Right ventricle myocardium superior (tissue), 1 donor: ENCODE results near the gene DLGAP4. TPM values are rescaled to one million over a fixed set of nuclear protein-coding genes. Genes with fewer than 3 reads are reported as not detected.
"Not testable (repeated sequence)": the region's sequence is repeated elsewhere in the genome, so short reads cannot be mapped to it uniquely, and the experiment has no call there.

Source experiments
- ATAC-seq: fragments of 200-7000 bp; cut with Tn5 transposase; one replicate; pipeline ENCODE4 v1.9.1; 2020; ENCODE audit warnings: mild to moderate bottlenecking; ENCODE audit not compliant: poor library complexity
- DNase-seq: peaks from one replicate; pipeline ENCODE4 v3.0.0-alpha.2; 2020
- intact Hi-C: fragments of 100-400 bp; cut with DNase I; formaldehyde crosslinking; loops from one replicate; pipeline ENCODE4 v1.11.2; 2022
- total RNA-seq: library from RNA; stranded (reverse); fragmentation: NEBNext Ultra II Directional; extraction: Animal tissue kit (Norgen Biotek cat#: 25700); gene quantifications from one replicate; pipeline ENCODE4 v1.2.1, GENCODE V29; 2021
- donor health status: DM: no; HTN: yes; CAD: no; lungs with severe emphysema.

The DLGAP4 gene
- total RNA-seq, 1 donor from 2014 or later = 40.9 TPM

GRCh38 chr20:36496707-36497669 is 190.8 kb downstream of the DLGAP4 start:
- intact Hi-C loops = loop anchor here (5.0 kb wide), 1 partner anchor 45 kb away; the partner anchor contains the start of gene MYL9
- no peak for ATAC-seq
- no peak for DNase-seq

- ATAC-seq = peak; percentile 78
- intact Hi-C loops = loop anchor here (5.0 kb wide), 1 partner anchor 44 kb away; the partner anchor contains the start of gene MYL9
- no peak for DNase-seq
Measured at GRCh38 chr20:36497856-36498255, 191.7 kb downstream of the DLGAP4 start.

- ATAC-seq = peak; percentile 93
- DNase-seq = peak; percentile 79
- intact Hi-C loops = loop anchor here (5.0 kb wide), 1 partner anchor 44 kb away; the partner anchor contains the start of gene MYL9
Measured at GRCh38 chr20:36498386-36499179, 192.4 kb downstream of the DLGAP4 start.

- intact Hi-C loops = loop anchor here (5.0 kb wide), 1 partner anchor 43 kb away; the partner anchor contains the start of gene MYL9
- no peak for ATAC-seq
Measured at GRCh38 chr20:36499211-36499610, 193.1 kb downstream of the DLGAP4 start.

GRCh38 chr20:36499723-36500501 is 193.8 kb downstream of the DLGAP4 start:
- intact Hi-C loops = loop anchor here (5.0 kb wide), 1 partner anchor 42 kb away; the partner anchor contains the start of gene MYL9
- ATAC-seq = no peak
- no peak for DNase-seq

More at GRCh38 chr20:36499211-36499610, 193.1 kb downstream of the DLGAP4 start:
- DNase-seq = no peak

GRCh38 chr20:36501367-36502006 is 195.3 kb downstream of the DLGAP4 start:
- intact Hi-C loops = no loop called here
- ATAC-seq = no peak
- DNase-seq = no peak

- DNase-seq = no peak
- intact Hi-C loops = no loop called here
- no peak for ATAC-seq
Measured at GRCh38 chr20:36504295-36504694, 198.2 kb downstream of the DLGAP4 start.

GRCh38 chr20:36506253-36506652 is 200.1 kb downstream of the DLGAP4 start:
- DNase-seq (no peak), ATAC-seq (no peak)
- intact Hi-C loops = no loop called here

GRCh38 chr20:36507746-36508145 is 201.6 kb downstream of the DLGAP4 start:
- no peak for ATAC-seq
- DNase-seq = no peak
- intact Hi-C loops = no loop called here

GRCh38 chr20:36519012-36519719 is 213.0 kb downstream of the DLGAP4 start:
- intact Hi-C loops = no loop called here
- ATAC-seq (no peak), DNase-seq (no peak)

GRCh38 chr20:36519944-36520343 is 213.8 kb downstream of the DLGAP4 start:
- ATAC-seq (no peak), DNase-seq (no peak)
- intact Hi-C loops = no loop called here

- ATAC-seq (no peak), DNase-seq (no peak)
- intact Hi-C loops = no loop called here
Measured at GRCh38 chr20:36521526-36521925, 215.4 kb downstream of the DLGAP4 start.

GRCh38 chr20:36522412-36522811 is 216.3 kb downstream of the DLGAP4 start:
- intact Hi-C loops, DNase-seq, ATAC-seq: not testable (repeated sequence)

GRCh38 chr20:36523341-36523740 is 217.2 kb downstream of the DLGAP4 start:
- intact Hi-C loops = no loop called here
- DNase-seq = no peak
- no peak for ATAC-seq

GRCh38 chr20:36525620-36526365 is 219.7 kb downstream of the DLGAP4 start:
- no peak for ATAC-seq
- intact Hi-C loops = no loop called here
- DNase-seq = no peak

GRCh38 chr20:36526521-36527011 is 220.4 kb downstream of the DLGAP4 start:
- no peak for ATAC-seq
- DNase-seq = no peak
- intact Hi-C loops = no loop called here
